Heart right ventricle (tissue), 16 donors: ENCODE measurements around the gene CLBA1. TPM values are rescaled to one million over a fixed set of nuclear protein-coding genes. Genes with fewer than 3 reads are reported as not detected.

ENCODE experiments used
- ATAC-seq, 8 donors: fragments of 200-7000 bp; cut with Tn5 transposase; one replicate each; pipeline ENCODE4 v1.9.1; 2020; ENCODE audit warnings: mild to moderate bottlenecking in 8 of 8, moderate library complexity in 8 of 8, moderate number of reproducible peaks in 1 of 8
- DNase-seq, 2 donors: peaks; one replicate each; pipeline ENCODE4 v3.0.0-alpha.2; 2020
- H3K27ac ChIP-seq, 10 donors: fragments of 200-600 bp; sonication (generic) in 2 of 10; one replicate each; pipeline versions ENCODE4 v1.5.0 to v1.8.0; 2020 to 2022; ENCODE audit warnings: mild to moderate bottlenecking in 3 of 10
- H3K27me3 ChIP-seq, 7 donors: fragments of 200-600 bp; one replicate each; pipeline ENCODE4 v1.8.0; 2021 to 2022; ENCODE audit warnings: mild to moderate bottlenecking in 2 of 7
- H3K36me3 ChIP-seq, 9 donors: fragments of 200-600 bp; sonication (generic) in 1 of 9; one replicate each; pipeline versions ENCODE4 v1.5.0 to v1.8.0; 2020 to 2022; ENCODE audit warnings: mild to moderate bottlenecking in 2 of 9
- H3K4me1 ChIP-seq, 9 donors: fragments of 200-600 bp; sonication (generic) in 1 of 9; one replicate each; pipeline versions ENCODE4 v1.5.0 to v1.8.0; 2020 to 2022; ENCODE audit warnings: mild to moderate bottlenecking in 4 of 9
- H3K4me3 ChIP-seq, 10 donors: fragments of 200-600 bp; sonication (generic) in 2 of 10; one replicate each; pipeline versions ENCODE4 v1.5.0 to v1.8.0; 2020 to 2022; ENCODE audit warnings: mild to moderate bottlenecking in 7 of 10, moderate library complexity in 2 of 10
- H3K9me3 ChIP-seq, 11 donors: fragments of 200-600 bp in 10 of 11; sonication (generic) in 2 of 11; one replicate each; pipeline versions ENCODE4 v1.5.0 to v1.8.0; 2013 to 2022; ENCODE audit warnings: mild to moderate bottlenecking in 2 of 11, control low read depth in 1 of 11, moderate library complexity in 1 of 11
- CTCF ChIP-seq, 9 donors: fragments of 200-600 bp; sonication (generic) in 2 of 9; IDR thresholded peaks; one replicate each; pipeline versions ENCODE4 v1.5.0 to v1.8.0; 2021 to 2022; ENCODE audit warnings: antibody characterized with exemption in 9 of 9, mild to moderate bottlenecking in 5 of 9, moderate library complexity in 1 of 9
- WGBS, 2 donors: extraction: QIAGEN DNeasy Blood & Tissue Kit; methylation state at CpG; one replicate each; pipeline ENCODE4 v1.1.7; 2013; ENCODE audit warnings: inconsistent platforms in 1 of 2; 5-methylcytosine and 5-hydroxymethylcytosine counted together
- intact Hi-C, 10 donors: fragments of 100-400 bp; cut with DNase I; formaldehyde crosslinking; loops; one replicate each; pipeline versions ENCODE4 v1.11.1 to v1.14.2; 2022
- polyA plus RNA-seq, 2 donors: library from polyadenylated mRNA; stranded (reverse); fragments of 200-250 nt; gene quantifications; one replicate each; pipeline ENCODE4 v1.2.3, GENCODE V29; 2013
- total RNA-seq, 10 donors: library from RNA; stranded (reverse); fragmentation: NEBNext Ultra II Directional in 3 of 10; extraction: Animal tissue kit (Norgen Biotek cat#: 25700) in 3 of 10; gene quantifications; one replicate each; pipeline versions ENCODE4 v1.2.1 to v1.2.4, GENCODE V29; 2021 to 2023
- donor health status: Arrhythmogenic right ventricular cardiomyopathy.
- donor health status: ischemic (EF 13 %, LVEDD 7.1; RV severe dilation, severe dysfunction).
- donor health status: healthy with polysubstance abuse.
- donor health status: DM: no; HTN: yes; CAD: no.
- donor health status: DM: no; HTN: no; CAD: no.
- donor health status: ischemic (EF 25% LVEDD 6.9; RV normal size, moderate dysfunction).
- donor health status: ischemic (EF 25% LVEDD 5.7; RV mildly dilated, moderate dysfunction).
- donor health status: healthy.
- donor health status: DM: yes; HTN: yes; CAD: no.
- donor health status: Ischemic cardiomyopathy.
- donor health status: ischemic (EF 35%, LVEDD 5.7; RV mildly dilated, moderate dysfunction).
- donor health status: nonischemic (EF 11% LVEDD 7.7; RV severe dilation, severe dysfunction).
- donor health status: DM: yes; HTN: yes; CAD: no.
- donor health status: PGD.
- donor health status: ischemic (EF 29% LVEDD 5.4; RV normal size, mild dysfunction).
- donor health status: nonischemic (EF 23%, LVEDD 6.1; RV moderate dilation, normal function).

Gene CLBA1
- total and polyA plus RNA-seq, 12 donors, result 1.2 to 3.5 (median 2.6) TPM

GRCh38 chr14:104973385-104974145, 12.0 kb upstream of the CLBA1 start:
- Histone ChIP-seq H3K27ac (peak overlapping the region; percentile 29 to 79 (median 62)), H3K36me3 (no peaks in the 10 kb centered on the region), H3K4me1 (peaks cover 19 to 95% (median 63%) of the 10 kb centered on the region in 9 donors), H3K27me3 (peaks cover 0 to 36% (median 13%) of the 10 kb centered on the region in 7 donors), H3K9me3 (no peaks in the 10 kb centered on the region), H3K4me3 (peak overlapping the region in 2 of 10 donors; percentile 20 to 25)
- peak; percentile 61 to 62 for DNase-seq
- TF ChIP-seq CTCF (IDR thresholded peaks at IDR 0.05), result no peak
- intact Hi-C loops, result loop anchor here in 2 of 10 donors (10.0 kb wide), 3 partner anchors 79 to 381 kb away; no protein-coding TSS in a partner anchor
- peak; percentile 6 to 65 (median 52) for ATAC-seq
- WGBS, 2 donors, result 39% methylated on average over 23 of the region's 23 CpGs

DNA sequence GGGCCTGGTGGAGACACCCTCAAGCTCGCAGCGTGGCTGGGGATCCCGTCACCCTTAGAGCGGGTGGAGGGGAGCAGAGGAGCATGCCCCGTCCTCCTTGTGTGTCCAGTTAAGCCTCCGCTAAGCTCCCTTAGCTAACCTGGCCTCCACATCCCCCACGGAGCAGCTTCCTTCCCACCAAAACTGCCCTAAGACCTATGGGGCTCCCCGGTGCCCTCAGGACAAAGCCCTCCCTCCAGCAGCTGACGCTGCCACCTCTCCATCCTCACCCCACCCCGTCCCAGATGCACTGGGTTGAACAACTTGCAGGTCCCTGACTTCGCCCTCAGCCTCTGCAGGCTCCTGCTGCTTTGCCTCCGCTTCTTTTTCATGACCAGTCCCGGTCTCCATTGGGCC, 11.4 kb upstream of the CLBA1 start:
- no peaks in the 10 kb centered on the region for H3K36me3 ChIP-seq
- peaks cover 16 to 93% (median 60%) of the 10 kb centered on the region in 9 donors for H3K4me1 ChIP-seq
- ATAC-seq, result no peak
- peaks cover 0 to 36% (median 13%) of the 10 kb centered on the region in 7 donors for H3K27me3 ChIP-seq
- no peaks in the 10 kb centered on the region for H3K9me3 ChIP-seq
- intact Hi-C loops, result loop anchor here in 2 of 10 donors (10.0 kb wide), 3 partner anchors 79 to 381 kb away; no protein-coding TSS in a partner anchor
- H3K27ac ChIP-seq, result peak overlapping the region in 9 of 10 donors; percentile 26 to 79 (median 56)
- peak overlapping the region in 1 of 10 donors; percentile 25 for H3K4me3 ChIP-seq
- no peak for DNase-seq
- 61 to 73% methylated on average over 13 of the region's 13 CpGs for WGBS, 2 donors
- TF ChIP-seq CTCF (IDR thresholded peaks at IDR 0.05), result no peak

- Histone ChIP-seq H3K4me3 (no peak overlapping the region), H3K27ac (peak overlapping the region in 4 of 10 donors; percentile 26 to 79 (median 55)), H3K27me3 (peaks cover 0 to 38% (median 13%) of the 10 kb centered on the region in 7 donors), H3K9me3 (no peaks in the 10 kb centered on the region), H3K4me1 (peaks cover 16 to 88% (median 60%) of the 10 kb centered on the region in 9 donors), H3K36me3 (no peaks in the 10 kb centered on the region)
- TF ChIP-seq CTCF (IDR thresholded peaks at IDR 0.05), result no peak
- ATAC-seq (no peak), DNase-seq (peak in 1 of 2 donors; percentile 7)
- WGBS, 2 donors, result 94% methylated on average over 14 of the region's 14 CpGs
- intact Hi-C loops, result loop anchor here in 6 of 10 donors (5.0 to 10.0 kb wide), 6 partner anchors 47 to 380 kb away; partner anchors contain the start of gene CDCA4 (in 1 of the 6)
Observed at GRCh38 chr14:104974665-104975390, 10.8 kb upstream of the CLBA1 start.
